Upper lobe of left lung (tissue), 6 donors: ENCODE results near the gene FURIN. TPM values are rescaled to one million over a fixed set of nuclear protein-coding genes. Genes with fewer than 3 reads are reported as not detected.
"Not testable (repeated sequence)": the region's sequence is repeated elsewhere in the genome, so short reads cannot be mapped to it uniquely, and the experiment has no call there.

Experiments used
- ATAC-seq, 2 donors: fragments of 200-7000 bp; cut with Tn5 transposase; one replicate each; pipeline ENCODE4 v1.9.1; 2022; ENCODE audit warnings: mild to moderate bottlenecking in 2 of 2, moderate library complexity in 2 of 2; ENCODE audit not compliant: low FRiP score in 2 of 2
- DNase-seq, 2 donors: peaks; one replicate each; pipeline ENCODE4 v3.0.0-alpha.2; 2019 to 2020
- H3K27ac ChIP-seq, 4 donors: fragments of 200-600 bp; sonication (generic); one replicate each; pipeline ENCODE4 v1.5.1; 2016 to 2019
- H3K27me3 ChIP-seq, 4 donors: fragments of 200-600 bp; sonication (generic); one replicate each; pipeline ENCODE4 v1.5.1; 2017 to 2019
- H3K36me3 ChIP-seq, 4 donors: fragments of 200-600 bp; sonication (generic); one replicate each; pipeline ENCODE4 v1.5.1; 2016 to 2019
- H3K4me1 ChIP-seq, 4 donors: fragments of 200-600 bp; sonication (generic); one replicate each; pipeline ENCODE4 v1.5.1; 2018 to 2019
- H3K4me3 ChIP-seq, 4 donors: fragments of 200-600 bp; sonication (generic); one replicate each; pipeline ENCODE4 v1.5.1; 2017 to 2019; ENCODE audit warnings: mild to moderate bottlenecking in 2 of 4, moderate library complexity in 1 of 4
- H3K9me3 ChIP-seq, 4 donors: fragments of 200-600 bp; sonication (generic); one replicate each; pipeline ENCODE4 v1.5.1; 2018 to 2019
- EP300 ChIP-seq, 4 donors: sonication (generic); formaldehyde crosslinking; IDR thresholded peaks; one replicate each; pipeline ENCODE4 v1.5.1; 2017; ENCODE audit warnings: antibody characterized with exemption in 4 of 4, control low read depth in 2 of 4
- POLR2A ChIP-seq, 4 donors: fragments of 450-650 bp; IDR thresholded peaks; one replicate each; pipeline ENCODE4 v1.5.1; 2016 to 2017; ENCODE audit warnings: antibody characterized with exemption in 4 of 4, mild to moderate bottlenecking in 2 of 4
- POLR2AphosphoS5 ChIP-seq, 2 donors: sonication (generic); formaldehyde crosslinking; IDR thresholded peaks; one replicate each; pipeline ENCODE4 v1.5.1; 2017; ENCODE audit warnings: antibody characterized with exemption in 2 of 2
- WGBS, 2 donors: methylation state at CpG; one replicate each; pipeline ENCODE4 v1.1.5; 2017 to 2018; 5-methylcytosine and 5-hydroxymethylcytosine counted together
- total RNA-seq, 6 donors: library from RNA; depleted of rRNA in 4 of 6; stranded (reverse); fragments of >200 nt in 4 of 6; gene quantifications; one replicate each; pipeline versions ENCODE4 v1.1.0 to v1.2.1, GENCODE V29; 2016 to 2021
- TF ChIP-seq, protein P1 (sequence below), 6 experiments: fragments of 450-650 bp in 4 of 6; fragments of 200-600 bp in 2 of 6; sonication (generic) in 2 of 6; IDR thresholded peaks; one replicate each; pipeline ENCODE4 v1.5.1; 2016 to 2019; ENCODE audit warnings: antibody characterized with exemption in 6 of 6
- donor health status: DM: no; HTN: no; CAD: no; lungs with moderate emphysema.
- donor health status: DM: no; HTN: yes; CAD: no; lungs with severe emphysema.

Gene FURIN
- total RNA-seq, 6 donors from 2014 or later = 59.0 to 150 (median 108) TPM

DNA sequence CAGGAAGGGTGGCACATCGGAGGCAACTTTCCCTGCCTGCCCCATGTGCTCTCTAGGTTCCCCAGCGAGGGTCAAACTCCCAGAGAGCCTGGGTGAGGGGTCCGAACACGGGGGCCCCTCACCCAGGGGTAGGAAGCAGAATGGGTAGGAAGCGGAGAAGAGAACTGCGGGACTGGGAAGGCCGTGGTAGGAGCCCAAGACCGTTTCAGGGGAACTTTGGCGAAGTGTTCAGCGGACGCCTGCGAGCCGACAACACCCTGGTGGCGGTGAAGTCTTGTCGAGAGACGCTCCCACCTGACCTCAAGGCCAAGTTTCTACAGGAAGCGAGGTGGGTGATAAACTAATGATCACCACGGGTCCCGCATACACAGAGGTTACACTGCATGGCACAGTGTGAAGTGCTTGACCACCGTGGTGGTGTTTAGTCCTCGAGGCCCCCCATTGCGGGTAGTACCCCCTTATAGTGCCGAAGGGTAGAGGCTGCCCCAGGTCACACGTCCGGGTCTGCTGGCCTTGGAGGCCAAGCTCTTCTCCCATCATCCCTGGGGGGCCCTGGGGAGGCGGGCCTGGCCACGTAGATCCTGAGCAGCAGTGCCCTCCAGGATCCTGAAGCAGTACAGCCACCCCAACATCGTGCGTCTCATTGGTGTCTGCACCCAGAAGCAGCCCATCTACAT, 24.2 kb downstream of the FURIN start:
- ATAC-seq = no peak
- Histone ChIP-seq H3K4me1 (peaks cover 0 to 9% (median 6%) of the 10 kb centered on the region in 4 donors), H3K9me3 (no peaks in the 10 kb centered on the region), H3K4me3 (no peak overlapping the region), H3K27ac (no peak overlapping the region), H3K27me3 (no peaks in the 10 kb centered on the region), H3K36me3 (peaks cover 22 to 77% (median 69%) of the 10 kb centered on the region in 4 donors)
- DNase-seq = no peak
- WGBS, 2 donors = 89 to 95% methylated on average over 13 to 27 of the region's 29 CpGs
- TF ChIP-seq, protein P1, sequence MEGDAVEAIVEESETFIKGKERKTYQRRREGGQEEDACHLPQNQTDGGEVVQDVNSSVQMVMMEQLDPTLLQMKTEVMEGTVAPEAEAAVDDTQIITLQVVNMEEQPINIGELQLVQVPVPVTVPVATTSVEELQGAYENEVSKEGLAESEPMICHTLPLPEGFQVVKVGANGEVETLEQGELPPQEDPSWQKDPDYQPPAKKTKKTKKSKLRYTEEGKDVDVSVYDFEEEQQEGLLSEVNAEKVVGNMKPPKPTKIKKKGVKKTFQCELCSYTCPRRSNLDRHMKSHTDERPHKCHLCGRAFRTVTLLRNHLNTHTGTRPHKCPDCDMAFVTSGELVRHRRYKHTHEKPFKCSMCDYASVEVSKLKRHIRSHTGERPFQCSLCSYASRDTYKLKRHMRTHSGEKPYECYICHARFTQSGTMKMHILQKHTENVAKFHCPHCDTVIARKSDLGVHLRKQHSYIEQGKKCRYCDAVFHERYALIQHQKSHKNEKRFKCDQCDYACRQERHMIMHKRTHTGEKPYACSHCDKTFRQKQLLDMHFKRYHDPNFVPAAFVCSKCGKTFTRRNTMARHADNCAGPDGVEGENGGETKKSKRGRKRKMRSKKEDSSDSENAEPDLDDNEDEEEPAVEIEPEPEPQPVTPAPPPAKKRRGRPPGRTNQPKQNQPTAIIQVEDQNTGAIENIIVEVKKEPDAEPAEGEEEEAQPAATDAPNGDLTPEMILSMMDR (IDR thresholded peaks at IDR 0.05) = no peak
- TF ChIP-seq EP300 (IDR thresholded peaks at IDR 0.05) (no peak), POLR2AphosphoS5 (IDR thresholded peaks at IDR 0.05) (no peak), POLR2A (IDR thresholded peaks at IDR 0.05) (no peak)

DNA sequence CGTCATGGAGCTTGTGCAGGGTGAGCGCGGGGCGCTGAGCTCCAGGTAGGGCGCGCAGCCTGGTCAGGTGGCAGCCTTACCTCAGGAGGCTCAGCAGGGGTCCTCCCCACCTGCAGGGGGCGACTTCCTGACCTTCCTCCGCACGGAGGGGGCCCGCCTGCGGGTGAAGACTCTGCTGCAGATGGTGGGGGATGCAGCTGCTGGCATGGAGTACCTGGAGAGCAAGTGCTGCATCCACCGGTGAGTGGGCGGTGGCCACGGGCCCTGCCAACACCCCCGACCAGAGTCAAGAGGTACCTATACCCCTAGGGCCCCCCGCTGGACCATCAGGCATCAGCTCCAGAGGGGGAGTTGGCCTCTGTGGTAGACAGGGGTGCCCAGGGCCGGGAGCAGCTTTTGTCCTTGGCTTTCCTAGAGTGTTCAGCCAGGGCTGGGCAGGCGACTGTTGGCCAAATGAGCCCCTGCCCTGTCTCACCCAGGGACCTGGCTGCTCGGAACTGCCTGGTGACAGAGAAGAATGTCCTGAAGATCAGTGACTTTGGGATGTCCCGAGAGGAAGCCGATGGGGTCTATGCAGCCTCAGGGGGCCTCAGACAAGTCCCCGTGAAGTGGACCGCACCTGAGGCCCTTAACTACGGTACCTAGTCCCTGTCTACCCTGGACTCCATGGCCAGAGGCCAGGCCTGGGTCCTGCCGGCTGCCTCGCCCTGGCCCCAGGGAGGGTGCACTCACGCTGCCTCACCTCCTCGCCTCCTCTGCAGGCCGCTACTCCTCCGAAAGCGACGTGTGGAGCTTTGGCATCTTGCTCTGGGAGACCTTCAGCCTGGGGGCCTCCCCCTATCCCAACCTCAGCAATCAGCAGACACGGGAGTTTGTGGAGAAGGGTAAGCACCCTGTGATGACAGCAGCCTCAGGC, 25.0 kb downstream of the FURIN start:
- no peak overlapping the region for H3K27ac ChIP-seq
- DNase-seq (no peak), ATAC-seq (no peak)
- no peaks in the 10 kb centered on the region for H3K9me3 ChIP-seq
- peaks cover 0 to 9% (median 6%) of the 10 kb centered on the region in 4 donors for H3K4me1 ChIP-seq
- H3K36me3 ChIP-seq = peaks cover 22 to 77% (median 68%) of the 10 kb centered on the region in 4 donors
- WGBS, 2 donors = 82 to 97% methylated on average over 2 to 33 of the region's 33 CpGs
- H3K27me3 ChIP-seq = no peaks in the 10 kb centered on the region
- TF ChIP-seq EP300 (IDR thresholded peaks at IDR 0.05) (no peak), POLR2AphosphoS5 (IDR thresholded peaks at IDR 0.05) (no peak), POLR2A (IDR thresholded peaks at IDR 0.05) (no peak)
- TF ChIP-seq, protein P1 (IDR thresholded peaks at IDR 0.05) = no peak
- H3K4me3 ChIP-seq = no peak overlapping the region

DNA sequence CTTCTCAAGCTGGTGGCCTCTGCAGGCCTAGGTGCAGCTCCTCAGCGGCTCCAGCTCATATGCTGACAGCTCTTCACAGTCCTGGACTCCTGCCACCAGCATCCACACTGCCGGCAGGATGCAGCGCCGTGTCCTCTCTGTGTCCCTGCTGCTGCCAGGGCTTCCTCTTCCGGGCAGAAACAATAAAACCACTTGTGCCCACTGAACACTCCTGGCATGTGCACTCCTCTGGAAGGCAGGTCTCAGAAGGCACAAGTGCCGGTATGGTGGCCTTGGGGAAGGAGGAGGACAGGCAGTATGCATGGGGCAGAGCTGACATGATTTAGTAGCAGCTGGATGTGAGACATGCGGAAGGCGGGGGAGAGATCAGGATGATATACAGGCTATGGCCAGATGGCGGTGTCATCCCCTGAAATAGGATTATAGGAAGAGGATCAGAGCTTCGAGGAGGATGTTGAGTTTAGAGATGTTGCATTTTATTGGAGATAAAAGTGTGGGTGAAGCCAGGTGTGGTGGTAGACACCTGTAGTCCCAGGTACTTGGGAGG, 27.3 kb downstream of the FURIN start:
- Histone ChIP-seq H3K27me3 (no peaks in the 10 kb centered on the region), H3K27ac (peak overlapping the region in 2 of 4 donors; percentile 14 to 43), H3K9me3 (no peaks in the 10 kb centered on the region), H3K4me3 (no peak overlapping the region), H3K36me3 (peaks cover 22 to 57% (median 51%) of the 10 kb centered on the region in 4 donors), H3K4me1 (peaks cover 0 to 6% (median 3%) of the 10 kb centered on the region in 4 donors)
- WGBS, 2 donors = 57 to 63% methylated on average over 8 to 10 of the region's 10 CpGs
- DNase-seq = no peak
- TF ChIP-seq EP300 (IDR thresholded peaks at IDR 0.05) (no peak), POLR2AphosphoS5 (IDR thresholded peaks at IDR 0.05) (peak; percentile 47 to 56), POLR2A (IDR thresholded peaks at IDR 0.05) (no peak)
- TF ChIP-seq, protein P1 (IDR thresholded peaks at IDR 0.05) = peak in 1 of 6 experiments; percentile 10
- ATAC-seq = no peak

DNA sequence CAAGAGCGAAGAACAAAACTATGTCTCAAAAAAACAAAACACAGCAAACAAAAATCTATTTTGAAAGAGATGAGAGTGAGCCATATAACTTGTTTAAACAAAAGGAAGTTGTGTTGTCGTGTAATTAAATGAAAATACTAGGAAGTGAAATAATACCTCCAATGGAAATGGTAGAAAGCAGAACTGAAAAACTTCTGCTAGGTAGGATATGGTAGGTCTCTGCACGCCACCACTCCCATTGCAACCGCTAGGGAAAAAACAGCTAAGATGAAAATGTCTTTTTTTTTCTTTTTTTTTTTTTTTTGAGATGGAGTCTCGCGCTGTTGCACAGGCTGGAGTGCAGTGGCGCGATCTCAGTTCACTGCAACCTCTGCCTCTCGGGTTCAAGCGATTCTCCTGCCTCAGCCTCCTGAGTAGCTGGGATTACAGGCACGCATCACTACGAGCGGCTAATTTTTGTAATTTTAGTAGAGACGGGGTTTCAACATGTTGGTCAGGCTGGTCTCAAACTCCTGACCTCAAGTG, 28.8 kb downstream of the FURIN start:
- Histone ChIP-seq H3K36me3 (peaks cover 16 to 41% (median 35%) of the 10 kb centered on the region in 4 donors), H3K4me1 (peaks cover 5 to 12% (median 8%) of the 10 kb centered on the region in 4 donors)
- peak in 1 of 2 donors; percentile 20 for ATAC-seq
- WGBS, 2 donors = 88 to 89% methylated on average over 14 of the region's 14 CpGs
- not testable (repeated sequence) for DNase-seq, H3K4me3 ChIP-seq, H3K27me3 ChIP-seq, H3K27ac ChIP-seq, H3K9me3 ChIP-seq
